Measurements from ENCODE around the gene ELAVL2. TPM values are rescaled to one million over a fixed set of nuclear protein-coding genes. Genes with fewer than 3 reads are reported as not detected.

The ELAVL2 gene
- total RNA-seq, 1 experiment from 2014 or later = 35.9 TPM

GRCh38 chr9:23686896-23687295 is 139.1 kb downstream of the ELAVL2 start:
- Mint-ChIP-seq H3K27me3 (ENCODE audit: low read depth) (no peaks in the 10 kb centered on the region), H3K36me3 (peaks cover 15% of the 10 kb centered on the region), H3K4me3 (no peak overlapping the region), H3K27ac (no peak overlapping the region), H3K4me1 (peaks cover 81% of the 10 kb centered on the region), H3K9me3 (no peaks in the 10 kb centered on the region)
- TF ChIP-seq STAT6 (CRISPR knock-in tag; conservative IDR thresholded peaks at IDR 0.05; ENCODE audit: low read depth) = no peak
- TF ChIP-seq RORB (CRISPR knock-in tag; IDR thresholded peaks at IDR 0.05) = no peak
- TF ChIP-seq ZMAT4 (CRISPR knock-in tag; IDR thresholded peaks at IDR 0.05) = no peak
- TF ChIP-seq KAT7 (CRISPR knock-in tag; IDR thresholded peaks at IDR 0.05; ENCODE audit: borderline replicate concordance) = no peak
- no peak for TF ChIP-seq OVOL2 (CRISPR knock-in tag; IDR thresholded peaks at IDR 0.05; ENCODE audit: borderline replicate concordance)
- TF ChIP-seq NR3C1 (CRISPR knock-in tag; conservative IDR thresholded peaks at IDR 0.05; ENCODE audit: low read depth) = no peak
- no peak for TF ChIP-seq TCF7 (CRISPR knock-in tag; IDR thresholded peaks at IDR 0.05; ENCODE audit: low read depth)
- no peak for TF ChIP-seq GABPB1 (CRISPR knock-in tag; IDR thresholded peaks at IDR 0.05)
- ChIA-PET POLR2A (no interaction called here), CTCF (no interaction called here)
- ATAC-seq = no peak
- no peak for DNase-seq (ENCODE audit: low spot score)

- H3K36me3 Mint-ChIP-seq = peaks cover 17% of the 10 kb centered on the region
- ATAC-seq = no peak
- no peak overlapping the region for H3K4me3 Mint-ChIP-seq
- H3K9me3 Mint-ChIP-seq = no peaks in the 10 kb centered on the region
- CTCF ChIA-PET = no interaction called here
- POLR2A ChIA-PET = no interaction called here
- H3K4me1 Mint-ChIP-seq = peaks cover 79% of the 10 kb centered on the region
- H3K27me3 Mint-ChIP-seq (ENCODE audit: low read depth) = no peaks in the 10 kb centered on the region
- TF ChIP-seq TP53 (CRISPR knock-in tag; IDR thresholded peaks at IDR 0.05) (no peak), AFF4 (CRISPR knock-in tag; IDR thresholded peaks at IDR 0.05; ENCODE audit: borderline replicate concordance) (no peak), IRF2 (CRISPR knock-in tag; IDR thresholded peaks at IDR 0.05; ENCODE audit: borderline replicate concordance, low read depth) (no peak), JAZF1 (CRISPR knock-in tag; IDR thresholded peaks at IDR 0.05) (no peak), E2F1 (CRISPR knock-in tag; IDR thresholded peaks at IDR 0.05) (no peak), SOX15 (CRISPR knock-in tag; IDR thresholded peaks at IDR 0.05) (no peak), ATF3 (CRISPR knock-in tag; conservative IDR thresholded peaks at IDR 0.05) (no peak), ZNF671 (CRISPR knock-in tag; IDR thresholded peaks at IDR 0.05) (no peak), EMX1 (CRISPR knock-in tag; IDR thresholded peaks at IDR 0.05) (no peak), ZNF232 (CRISPR knock-in tag; IDR thresholded peaks at IDR 0.05) (no peak), KAT7 (CRISPR knock-in tag; IDR thresholded peaks at IDR 0.05; ENCODE audit: borderline replicate concordance) (no peak), PRDM15 (CRISPR knock-in tag; IDR thresholded peaks at IDR 0.05) (no peak), CTCF (IDR thresholded peaks at IDR 0.05) (no peak), FOXK1 (CRISPR knock-in tag; IDR thresholded peaks at IDR 0.05) (no peak)
- TF ChIP-seq, protein P1, sequence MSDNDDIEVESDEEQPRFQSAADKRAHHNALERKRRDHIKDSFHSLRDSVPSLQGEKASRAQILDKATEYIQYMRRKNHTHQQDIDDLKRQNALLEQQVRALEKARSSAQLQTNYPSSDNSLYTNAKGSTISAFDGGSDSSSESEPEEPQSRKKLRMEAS (CRISPR knock-in tag; IDR thresholded peaks at IDR 0.05) = no peak
- DNase-seq (ENCODE audit: low spot score) = no peak
- H3K27ac Mint-ChIP-seq = peak overlapping the region; percentile 2; the same call in 1 of the 2 replicates
Observed at GRCh38 chr9:23686257-23686656, 139.8 kb downstream of the ELAVL2 start.
